ENCODE data around the gene SCAMP2.

Gene SCAMP2

GRCh38 chr15:74839526-74840395 is 33.4 kb downstream of the SCAMP2 start:
- DNase-seq = no peak

DNA sequence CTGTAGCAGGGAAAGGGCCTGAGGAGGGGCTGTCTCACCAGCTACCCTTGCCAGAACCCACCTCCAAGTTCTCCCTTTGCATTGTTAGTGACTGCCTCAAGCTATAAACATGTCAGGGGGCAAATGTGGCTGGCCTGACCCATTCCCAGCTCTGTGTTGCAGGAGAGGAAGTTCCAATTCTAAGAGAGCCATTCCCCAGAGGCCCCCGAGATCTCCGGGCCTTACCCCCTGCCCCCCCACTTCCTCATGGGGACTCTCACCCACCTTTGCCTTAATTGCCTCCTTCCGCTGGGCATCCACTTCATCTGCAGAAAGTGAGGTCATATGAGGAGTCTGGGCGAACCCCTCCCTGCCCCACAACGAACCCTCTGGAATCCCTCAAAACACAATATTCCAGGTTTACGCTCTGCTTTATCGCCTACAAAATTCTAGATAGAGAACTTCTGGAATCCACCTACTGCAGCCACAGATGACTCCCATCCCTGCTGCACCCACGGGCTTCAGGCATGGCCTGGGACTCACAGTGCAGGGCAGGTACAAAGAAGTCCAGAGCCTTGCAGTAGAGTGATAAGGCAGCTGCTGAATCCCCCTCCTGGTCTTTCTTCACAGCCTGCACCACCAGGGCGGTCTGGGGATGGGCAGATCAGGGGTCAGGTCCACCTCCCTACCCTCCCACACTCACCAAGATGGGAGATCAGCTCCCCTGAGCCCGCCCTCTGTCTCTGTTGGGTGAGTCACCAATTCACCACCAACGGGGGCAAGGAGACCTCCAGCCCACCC is 34.2 kb downstream of the SCAMP2 start:
- DNase-seq = no peak

GRCh38 chr15:74838137-74838516 is 35.0 kb downstream of the SCAMP2 start:
- DNase-seq = no peak

GRCh38 chr15:74837482-74838136 is 35.6 kb downstream of the SCAMP2 start:
- no peak for DNase-seq

DNA sequence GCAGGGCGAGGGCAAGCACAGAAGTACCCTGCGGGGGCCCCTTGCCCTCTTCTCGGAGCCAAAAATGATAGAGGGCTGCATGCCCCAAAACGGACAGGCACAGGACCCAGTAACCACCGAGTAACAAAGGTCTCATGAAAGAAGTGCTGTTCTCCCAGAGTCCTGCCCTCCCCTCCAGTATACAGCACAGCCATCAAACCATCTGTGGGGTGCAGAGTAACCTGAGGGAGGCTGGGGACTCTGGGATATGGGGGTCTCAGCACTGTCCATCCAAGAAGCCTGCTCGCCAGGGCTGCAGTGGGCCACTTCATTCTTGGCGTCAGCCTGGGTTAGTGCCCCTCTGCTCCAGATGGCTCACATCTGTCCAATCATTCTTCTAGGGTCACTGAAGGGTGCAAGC is 36.3 kb downstream of the SCAMP2 start:
- no peak for DNase-seq

- peak in 15 of 56 donors; percentile 8 to 58 (median 19) for DNase-seq
Observed at GRCh38 chr15:74835312-74835823, 37.8 kb downstream of the SCAMP2 start.

- peak in 10 of 56 donors; percentile 12 to 57 (median 22) for DNase-seq
Observed at GRCh38 chr15:74833376-74834107, 39.6 kb downstream of the SCAMP2 start.

GRCh38 chr15:74832826-74833225 is 40.3 kb downstream of the SCAMP2 start:
- no peak for DNase-seq

- no peak for DNase-seq
Observed at GRCh38 chr15:74831813-74832495, 41.2 kb downstream of the SCAMP2 start.

- peak in 46 of 56 donors; percentile 7 to 79 (median 46) for DNase-seq
Observed at GRCh38 chr15:74830868-74831267, 42.3 kb downstream of the SCAMP2 start.

DNA sequence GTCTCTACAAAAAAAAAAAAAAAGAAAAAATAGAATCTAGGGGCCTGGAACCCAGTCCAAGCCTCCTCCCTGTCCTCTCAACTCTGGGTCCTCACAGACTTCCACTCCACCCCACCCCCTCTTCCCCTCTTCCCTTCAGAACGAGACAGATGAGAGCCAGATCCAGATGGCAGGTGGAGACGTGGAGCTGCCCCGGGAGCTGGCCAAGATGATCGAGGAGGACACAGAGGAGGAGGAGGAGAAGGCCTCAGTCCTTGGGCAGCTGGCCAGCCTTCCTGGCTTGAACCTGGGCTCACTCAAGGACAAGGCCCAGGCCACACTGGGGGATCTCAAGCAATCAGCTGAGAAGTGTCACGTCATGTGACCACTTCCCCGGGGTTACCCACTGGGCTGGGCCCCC is 43.2 kb downstream of the SCAMP2 start:
- no peak for DNase-seq

DNA sequence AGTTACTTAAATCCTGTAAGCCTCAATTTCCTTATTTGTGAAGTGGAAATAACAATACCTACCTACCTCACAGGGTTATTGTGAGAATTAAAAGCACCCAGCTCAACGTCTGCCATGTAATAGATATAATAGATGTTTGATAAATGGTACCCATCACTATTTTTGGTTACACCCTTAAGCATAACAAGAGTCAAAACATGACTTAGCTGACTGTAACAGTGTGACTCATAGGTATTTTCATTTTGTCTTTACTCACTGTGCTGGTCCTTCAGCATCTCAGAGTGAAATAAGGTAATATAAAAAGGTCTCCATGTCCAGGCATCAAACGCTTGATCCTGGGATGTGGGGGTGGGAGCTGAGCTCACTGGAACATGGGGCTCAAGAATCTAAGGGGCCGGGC is 43.7 kb downstream of the SCAMP2 start:
- no peak for DNase-seq

- DNase-seq = no peak
Observed at GRCh38 chr15:74828835-74829234, 44.3 kb downstream of the SCAMP2 start.

GRCh38 chr15:74827614-74828013 is 45.6 kb downstream of the SCAMP2 start:
- DNase-seq = no peak

- DNase-seq = no peak
Observed at GRCh38 chr15:74826921-74827320, 46.2 kb downstream of the SCAMP2 start.

GRCh38 chr15:74826364-74826819 is 46.8 kb downstream of the SCAMP2 start, which contains the start of gene CPLX3:
CPLX3 (plus strand) TSS chr15:74826627; CDS start chr15:74826704, 77 bp downstream.
- DNase-seq = peak in 13 of 56 donors; percentile 9 to 59 (median 30)

- DNase-seq = no peak
Observed at GRCh38 chr15:74825866-74826265, 47.3 kb downstream of the SCAMP2 start.

- DNase-seq = peak in 1 of 56 donors; percentile 6
Observed at GRCh38 chr15:74824976-74825375, 48.2 kb downstream of the SCAMP2 start.

- DNase-seq = no peak
Observed at GRCh38 chr15:74823324-74823723, 49.8 kb downstream of the SCAMP2 start.

- DNase-seq = no peak
Observed at GRCh38 chr15:74822233-74822632, 50.9 kb downstream of the SCAMP2 start.
